ENCODE results near the gene KCNJ18.

- TF ChIP-seq CTCF (IDR thresholded peaks at IDR 0.05; ENCODE audit: borderline replicate concordance, extremely low read depth, low read length, poor library complexity, severe bottlenecking) (no peak), EZH2 (IDR thresholded peaks at IDR 0.05; ENCODE audit: borderline replicate concordance, low read depth, low read length, severe bottlenecking) (no peak)
Measured at GRCh38 chr17:21705021-21705601, 12.8 kb downstream of the KCNJ18 start.
